Lung (tissue), 12 donors: Measurements from ENCODE around the gene KPTN. TPM values are rescaled to one million over a fixed set of nuclear protein-coding genes. Genes with fewer than 3 reads are reported as not detected.

Source experiments
- ATAC-seq: fragments of 200-7000 bp; cut with Tn5 transposase; one replicate; pipeline ENCODE4 v1.9.1; 2020; ENCODE audit warnings: moderate number of reproducible peaks; ENCODE audit not compliant: insufficient read depth, low FRiP score
- DNase-seq, 3 donors: peaks; one replicate each; pipeline ENCODE4 v3.0.0-alpha.2; 2013 to 2017
- H3K27ac ChIP-seq, 2 donors: one replicate each; pipeline ENCODE4 v1.5.1; 2013; ENCODE audit warnings: mild to moderate bottlenecking in 2 of 2, moderate library complexity in 2 of 2, control low read depth in 1 of 2, inconsistent platforms in 1 of 2, low read depth in 1 of 2, low read length in 1 of 2
- H3K27me3 ChIP-seq, 3 donors: one replicate each; pipeline ENCODE4 v1.5.1; 2013; ENCODE audit warnings: low read length in 2 of 3; ENCODE audit not compliant: control insufficient read depth in 3 of 3, insufficient read depth in 3 of 3
- H3K36me3 ChIP-seq, 4 donors: one replicate each; pipeline ENCODE4 v1.5.1; 2013; ENCODE audit warnings: low read length in 4 of 4, mild to moderate bottlenecking in 1 of 4, moderate library complexity in 1 of 4; ENCODE audit not compliant: control insufficient read depth in 4 of 4, insufficient read depth in 4 of 4
- H3K4me1 ChIP-seq, 5 donors: one replicate each; pipeline ENCODE4 v1.5.1; 2013; ENCODE audit warnings: low read length in 5 of 5, mild to moderate bottlenecking in 2 of 5, moderate library complexity in 1 of 5; ENCODE audit not compliant: control insufficient read depth in 5 of 5, insufficient read depth in 5 of 5
- H3K4me3 ChIP-seq: one replicate; pipeline ENCODE4 v1.5.1; 2013; ENCODE audit warnings: mild to moderate bottlenecking, control low read depth, moderate library complexity
- H3K9ac ChIP-seq, 2 donors: one replicate each; pipeline ENCODE4 v1.5.1; 2013; ENCODE audit warnings: low read length in 2 of 2, control low read depth in 1 of 2; ENCODE audit not compliant: insufficient read depth in 1 of 2
- H3K9me3 ChIP-seq, 4 donors: one replicate each; pipeline ENCODE4 v1.5.1; 2013; ENCODE audit warnings: low read length in 3 of 4, mild to moderate bottlenecking in 1 of 4, moderate library complexity in 1 of 4; ENCODE audit not compliant: control insufficient read depth in 4 of 4, insufficient read depth in 3 of 4
- WGBS, 2 donors: extraction: QIAGEN DNeasy Blood & Tissue Kit; methylation state at CpG; one replicate each; pipeline ENCODE4 v1.1.7; 2013; 5-methylcytosine and 5-hydroxymethylcytosine counted together
- polyA plus RNA-seq, 2 donors: library from polyadenylated mRNA; stranded (reverse); fragments of 200-250 nt; gene quantifications; one replicate each; pipeline ENCODE4 v1.2.1, GENCODE V29; 2013
- total RNA-seq, 2 donors: library from RNA; depleted of rRNA in 1 of 2; stranded (reverse); fragments of >200 nt in 1 of 2; gene quantifications; one replicate each; pipeline ENCODE4 v1.2.1, GENCODE V29; 2014 to 2021
- TF ChIP-seq, protein P1 (sequence below): IDR thresholded peaks from 2 replicates; pipeline ENCODE4 v1.5.1; 2012; ENCODE audit warnings: mild to moderate bottlenecking; ENCODE audit errors: control extremely low read depth, extremely low read depth
- donor health status: control.
- donor health status: control.
- donor health status: Bipolar disorder and iron deficiency.
- donor health status: healthy.
- donor health status: DM: yes; HTN: yes; CAD: no.

Gene KPTN
- total and polyA plus RNA-seq, 4 donors, result 4.6 to 15.7 (median 12.9) TPM

DNA sequence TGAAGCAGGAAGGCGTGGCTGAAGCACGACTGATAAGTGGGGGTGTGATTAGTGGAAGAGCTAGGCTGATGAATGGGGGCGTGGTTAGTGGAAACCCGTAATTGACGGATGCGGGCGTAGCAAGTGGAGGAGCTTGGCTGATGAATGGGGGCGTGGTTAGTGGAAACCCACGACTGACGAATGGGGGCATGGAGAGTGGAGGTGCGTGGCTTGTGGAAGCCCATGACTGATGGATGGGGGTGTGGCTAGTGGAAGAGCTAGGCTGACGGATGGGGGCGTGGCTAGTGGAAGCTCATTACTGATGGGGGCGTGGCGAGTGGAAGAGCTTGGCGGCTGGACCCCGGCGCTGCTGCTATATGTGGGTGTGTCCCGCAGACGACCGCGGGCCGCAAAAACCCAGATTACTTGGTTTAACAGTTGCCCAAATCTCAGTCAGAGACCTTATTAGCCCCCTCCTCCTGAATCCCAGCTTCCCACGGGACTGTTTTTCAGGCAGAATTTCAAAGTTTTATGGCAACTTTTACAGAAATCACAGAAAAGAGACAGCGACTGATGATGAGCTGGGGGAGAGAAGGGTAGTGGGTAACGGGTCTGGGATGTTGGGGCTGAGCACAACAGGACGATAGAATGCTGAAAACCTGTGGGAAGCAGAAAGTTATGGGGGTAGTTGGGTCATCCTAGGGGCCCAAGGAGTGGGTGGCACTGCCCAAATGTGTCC, 55.7 kb downstream of the KPTN start:
- Histone ChIP-seq H3K27ac (no peak overlapping the region), H3K9ac (peak overlapping the region in 1 of 2 donors; percentile 28), H3K9me3 (peaks cover 0 to 2% (median 0%) of the 10 kb centered on the region in 4 donors), H3K4me1 (peaks cover 0 to 18% (median 2%) of the 10 kb centered on the region in 5 donors), H3K36me3 (no peaks in the 10 kb centered on the region), H3K4me3 (no peak overlapping the region), H3K27me3 (peaks cover 0 to 47% (median 36%) of the 10 kb centered on the region in 3 donors)
- DNase-seq (peak; percentile 87 to 90 (median 88)), ATAC-seq (peak; percentile 74)
- TF ChIP-seq, protein P1, sequence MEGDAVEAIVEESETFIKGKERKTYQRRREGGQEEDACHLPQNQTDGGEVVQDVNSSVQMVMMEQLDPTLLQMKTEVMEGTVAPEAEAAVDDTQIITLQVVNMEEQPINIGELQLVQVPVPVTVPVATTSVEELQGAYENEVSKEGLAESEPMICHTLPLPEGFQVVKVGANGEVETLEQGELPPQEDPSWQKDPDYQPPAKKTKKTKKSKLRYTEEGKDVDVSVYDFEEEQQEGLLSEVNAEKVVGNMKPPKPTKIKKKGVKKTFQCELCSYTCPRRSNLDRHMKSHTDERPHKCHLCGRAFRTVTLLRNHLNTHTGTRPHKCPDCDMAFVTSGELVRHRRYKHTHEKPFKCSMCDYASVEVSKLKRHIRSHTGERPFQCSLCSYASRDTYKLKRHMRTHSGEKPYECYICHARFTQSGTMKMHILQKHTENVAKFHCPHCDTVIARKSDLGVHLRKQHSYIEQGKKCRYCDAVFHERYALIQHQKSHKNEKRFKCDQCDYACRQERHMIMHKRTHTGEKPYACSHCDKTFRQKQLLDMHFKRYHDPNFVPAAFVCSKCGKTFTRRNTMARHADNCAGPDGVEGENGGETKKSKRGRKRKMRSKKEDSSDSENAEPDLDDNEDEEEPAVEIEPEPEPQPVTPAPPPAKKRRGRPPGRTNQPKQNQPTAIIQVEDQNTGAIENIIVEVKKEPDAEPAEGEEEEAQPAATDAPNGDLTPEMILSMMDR, result no peak
- 1 to 2% methylated on average over 24 to 27 of the region's 27 CpGs for WGBS, 2 donors

DNA sequence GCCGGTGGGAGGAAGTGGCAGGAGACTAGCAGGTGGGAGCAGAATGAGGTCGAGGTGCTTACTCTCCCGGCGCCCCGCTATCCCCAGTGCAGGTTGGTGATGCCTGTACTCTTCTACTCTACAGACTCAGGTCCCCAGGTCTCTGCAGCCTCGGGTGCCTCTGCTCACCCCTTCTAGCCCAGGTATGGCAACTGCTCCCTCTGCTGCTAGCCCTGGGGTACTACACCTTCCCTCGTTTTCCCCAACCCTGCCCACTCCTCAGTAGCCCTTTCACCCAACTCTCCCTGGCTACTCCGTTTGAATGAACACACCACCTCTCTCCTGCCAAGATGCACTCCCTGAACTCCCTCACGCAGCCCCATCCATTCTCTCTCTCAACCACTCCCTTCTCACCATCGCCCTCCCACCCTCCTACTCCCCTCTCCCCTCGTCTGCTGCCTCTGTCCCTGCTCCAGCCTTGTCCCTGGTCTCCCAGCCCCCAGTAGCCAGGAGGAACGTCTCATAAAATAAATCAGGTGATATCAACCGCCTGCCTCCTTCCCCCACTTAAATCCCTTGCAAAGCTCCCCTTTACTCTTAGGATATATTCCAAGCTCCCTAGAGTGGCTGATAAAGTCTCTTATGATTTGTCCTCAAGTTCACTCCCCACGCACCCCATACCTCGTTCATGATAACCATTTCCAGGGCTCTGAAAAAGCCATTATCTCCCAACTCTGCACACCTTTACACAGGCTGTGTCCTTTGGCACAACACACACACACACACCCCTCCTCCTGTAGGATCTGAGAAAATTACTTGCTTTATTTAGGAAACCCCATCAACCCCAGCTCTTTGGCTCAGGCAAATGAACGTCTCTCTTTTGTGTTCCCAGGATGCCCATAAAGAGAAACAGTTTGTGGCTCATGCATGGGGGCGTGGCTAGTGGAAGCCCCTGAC, 56.5 kb downstream of the KPTN start:
- peak; percentile 48 to 59 (median 51) for DNase-seq
- ATAC-seq, result peak; percentile 81
- TF ChIP-seq, protein P1, result peak; percentile 45
- Histone ChIP-seq H3K4me3 (no peak overlapping the region), H3K4me1 (peaks cover 0 to 18% (median 2%) of the 10 kb centered on the region in 5 donors), H3K9me3 (peaks cover 0 to 2% (median 0%) of the 10 kb centered on the region in 4 donors), H3K36me3 (no peaks in the 10 kb centered on the region), H3K27me3 (peaks cover 0 to 55% (median 42%) of the 10 kb centered on the region in 3 donors), H3K27ac (no peak overlapping the region), H3K9ac (no peak overlapping the region)
- WGBS, 2 donors, result 7 to 8% methylated on average over 17 of the region's 17 CpGs

Other genes with a start within 250 kb of the KPTN start
- gene CCDC9, start 227.7 kb downstream of the KPTN start, total RNA-seq, result 10 to 100 TPM; 17.5 to 44.5 TPM
- gene CCDC9, start 227.7 kb downstream of the KPTN start, polyA plus RNA-seq, result 10 to 100 TPM; 30.0 to 39.1 TPM
- gene INAFM1, start 209.3 kb downstream of the KPTN start, total RNA-seq, result 10 to 100 TPM in 1 of 2 donors, 1 to 10 TPM in 1; 2.4 to 33.5 TPM
- gene INAFM1, start 209.3 kb downstream of the KPTN start, polyA plus RNA-seq, result 10 to 100 TPM; 12.0 to 12.1 TPM
- gene C5AR1, start 174.4 kb downstream of the KPTN start, total RNA-seq, result 10 to 100 TPM in 1 of 2 donors, 1 to 10 TPM in 1; 9.6 to 81.2 TPM
- gene C5AR1, start 174.4 kb downstream of the KPTN start, polyA plus RNA-seq, result 100 to 1,000 TPM in 1 of 2 donors, 1 to 10 TPM in 1; 9.4 to 156 TPM
- gene C5AR2, start 152.0 kb downstream of the KPTN start, total RNA-seq, result 10 to 100 TPM in 1 of 2 donors, 1 to 10 TPM in 1; 2.7 to 12.6 TPM
- 10 to 100 TPM in 1 of 2 donors, 1 to 10 TPM in 1; 1.0 to 17.4 TPM for gene C5AR2, start 152.0 kb downstream of the KPTN start, polyA plus RNA-seq
- 10 to 100 TPM; 14.8 to 18.2 TPM for gene DHX34, start 134.9 kb downstream of the KPTN start, total RNA-seq
- 10 to 100 TPM; 13.5 to 24.2 TPM for gene DHX34, start 134.9 kb downstream of the KPTN start, polyA plus RNA-seq
- gene MEIS3, start 64.7 kb downstream of the KPTN start, total RNA-seq, result 10 to 100 TPM in 1 of 2 donors, 1 to 10 TPM in 1; 8.6 to 10.2 TPM
- gene MEIS3, start 64.7 kb downstream of the KPTN start, polyA plus RNA-seq, result 1 to 10 TPM; 3.8 to 7.3 TPM
- gene SLC8A2, start 12.3 kb downstream of the KPTN start, total RNA-seq, result under 1 TPM; 0.15 to 0.26 TPM
- under 1 TPM; 0.10 to 0.14 TPM for gene SLC8A2, start 12.3 kb downstream of the KPTN start, polyA plus RNA-seq
- 100 to 1,000 TPM in 1 of 2 donors, 10 to 100 TPM in 1; 65.7 to 140 TPM for gene NAPA, start 30.8 kb upstream of the KPTN start, total RNA-seq
- gene NAPA, start 30.8 kb upstream of the KPTN start, polyA plus RNA-seq, result 100 to 1,000 TPM; 120 to 128 TPM
- gene ZNF541, start 88.9 kb upstream of the KPTN start, total RNA-seq, result under 1 TPM in 1 of 2 donors, not detected in 1; 0.52 TPM
- gene ZNF541, start 88.9 kb upstream of the KPTN start, polyA plus RNA-seq, result under 1 TPM; 0.12 to 0.24 TPM
- 10 to 100 TPM in 1 of 2 donors, 1 to 10 TPM in 1; 6.6 to 16.1 TPM for gene BICRA, start 124.9 kb upstream of the KPTN start, total RNA-seq
- 1 to 10 TPM; 6.1 to 6.9 TPM for gene BICRA, start 124.9 kb upstream of the KPTN start, polyA plus RNA-seq
- gene EHD2, start 229.2 kb upstream of the KPTN start, total RNA-seq, result 100 to 1,000 TPM; 177 to 190 TPM
- gene EHD2, start 229.2 kb upstream of the KPTN start, polyA plus RNA-seq, result 10 to 100 TPM; 68.0 to 76.5 TPM